OCI-LY7 (cell line): ENCODE results near the gene RAB8B.

Experiments
- CTCF ChIP-seq: fragments of 200-600 bp; sonication (generic); conservative IDR thresholded peaks from 2 replicates; pipeline ENCODE4 v1.5.1; 2014; ENCODE audit warnings: mild to moderate bottlenecking, antibody characterized with exemption, low read length, moderate library complexity, mixed read lengths
- EZH2phosphoT487 ChIP-seq: fragments of 200-600 bp; sonication (generic); IDR thresholded peaks from 2 replicates; pipeline ENCODE4 v1.6.1; 2018; ENCODE audit warnings: low read depth, borderline replicate concordance, mild to moderate bottlenecking, mixed run types, antibody characterized with exemption, low read length, moderate library complexity, mixed read lengths

- TF ChIP-seq CTCF (no peak), EZH2phosphoT487 (no peak)
Observed at GRCh38 chr15:63238171-63238570, 48.8 kb downstream of the RAB8B start.
